ENCODE data around the gene FRAT1. TPM values are rescaled to one million over a fixed set of nuclear protein-coding genes. Genes with fewer than 3 reads are reported as not detected.

Gene FRAT1
- total and polyA plus RNA-seq, 2 of the 8 experiments (the other 6 are each of a cell fraction or from before 2014, with no cell fraction given), result 1.9 to 5.2 TPM

GRCh38 chr10:97334370-97335175 is 15.5 kb downstream of the FRAT1 start, which contains the start of gene FRAT2 (continued):
- TF ChIP-seq JUN (IDR thresholded peaks at IDR 0.05; ENCODE audit: low read depth, low read length) (no peak), HDAC2 (IDR thresholded peaks at IDR 0.05; ENCODE audit: borderline replicate concordance in 1 of 2, low read depth in 2 of 2, low read length in 2 of 2) (peak; percentile 75 to 84; a peak in 3 of 4 replicates), SAP30 (IDR thresholded peaks at IDR 0.05; ENCODE audit: insufficient read depth, insufficient replicate concordance, low read length) (no peak), MAFK (IDR thresholded peaks at IDR 0.05; ENCODE audit: low read depth, low read length) (no peak), RNF2 (IDR thresholded peaks at IDR 0.05; ENCODE audit: borderline replicate concordance, low read depth, low read length, missing control alignments, poor library complexity, severe bottlenecking) (no peak), KDM5A (IDR thresholded peaks at IDR 0.05; ENCODE audit: low read length) (no peak), CREB1 (IDR thresholded peaks at IDR 0.05) (peak; percentile 89), NRF1 (IDR thresholded peaks at IDR 0.05; ENCODE audit: low read depth, low read length) (no peak), EGR1 (IDR thresholded peaks at IDR 0.05; ENCODE audit: borderline replicate concordance, low read depth, low read length) (no peak), RFX5 (IDR thresholded peaks at IDR 0.05; ENCODE audit: borderline replicate concordance, low read depth, low read length) (no peak), E2F6 (IDR thresholded peaks at IDR 0.05) (peak; percentile 72; the same call in 1 of the 2 replicates), POLR2A (IDR thresholded peaks at IDR 0.05; ENCODE audit: control extremely low read depth in 1 of 2, low read depth in 2 of 2, low read length in 2 of 2) (peak; percentile 69 to 84), POLR2AphosphoS5 (IDR thresholded peaks at IDR 0.05; ENCODE audit: low read depth, low read length) (peak; percentile 72), SIN3A (conservative IDR thresholded peaks at IDR 0.05 in 1 of 2, IDR thresholded peaks at IDR 0.05 in 1 of 2; ENCODE audit: low read depth in 1 of 2, low read length in 2 of 2) (peak; percentile 13 to 75; a peak in 1 of 4 replicates), KDM1A (IDR thresholded peaks at IDR 0.05; ENCODE audit: borderline replicate concordance, low read length) (no peak), TCF12 (IDR thresholded peaks at IDR 0.05; ENCODE audit: low read depth, low read length) (no peak), CHD1 (IDR thresholded peaks at IDR 0.05; ENCODE audit: low read depth, low read length) (peak; percentile 85), ATF2 (IDR thresholded peaks at IDR 0.05; ENCODE audit: low read length) (0 out of 2 replicates have a peak, but pooled peaks have one; percentile 39), EP300 (IDR thresholded peaks at IDR 0.05; ENCODE audit: borderline replicate concordance in 1 of 2, low read depth in 2 of 2, low read length in 2 of 2) (peak in 1 of 2 experiments; percentile 93; a peak in 2 of 3 replicates), NANOG (IDR thresholded peaks at IDR 0.05; ENCODE audit: insufficient read depth, low read depth, low read length, poor library complexity, severe bottlenecking) (no peak)

Measured in H1 (cell line).